HL-60 (cell line): ENCODE results near the gene INTS4.
"Not testable (repeated sequence)": the region's sequence is repeated elsewhere in the genome, so short reads cannot be mapped to it uniquely, and the experiment has no call there.

Experiments
- DNase-seq, 2 experiments: peaks; one replicate each; pipeline ENCODE4 v3.0.0-alpha.2; 2010 to 2020; ENCODE audit warnings: low read depth in 1 of 2, low spot score in 1 of 2
- H3K27ac ChIP-seq: fragments of 250-450 bp; sonication (Bioruptor Pico); replicated peaks from 2 replicates; pipeline ENCODE4 v1.5.1; 2020; ENCODE audit warnings: mild to moderate bottlenecking, moderate library complexity
- H3K27me3 ChIP-seq: fragments of 250-450 bp; sonication (Bioruptor Pico); 2 replicates; pipeline ENCODE4 v1.5.1; 2021; ENCODE audit warnings: mild to moderate bottlenecking, moderate library complexity; ENCODE audit not compliant: insufficient read depth, poor library complexity, severe bottlenecking
- H3K4me3 ChIP-seq: replicated peaks from 2 replicates; pipeline ENCODE4 v1.5.1; 2011; ENCODE audit warnings: mild to moderate bottlenecking, control low read depth, low read length; ENCODE audit not compliant: insufficient read depth
- GABPA ChIP-seq: IDR thresholded peaks from 2 replicates; pipeline ENCODE4 v1.6.1; 2012; ENCODE audit warnings: low read depth
- POLR2AphosphoS5 ChIP-seq: IDR thresholded peaks from 2 replicates; pipeline ENCODE4 v1.6.1; 2012; ENCODE audit warnings: low read depth
- SPI1 ChIP-seq: IDR thresholded peaks from 2 replicates; pipeline ENCODE4 v1.6.1; 2012; ENCODE audit warnings: low read depth, mild to moderate bottlenecking, borderline replicate concordance
- TF ChIP-seq, protein P1 (sequence below): IDR thresholded peaks from 2 replicates; pipeline ENCODE4 v1.6.1; 2012; ENCODE audit warnings: low read depth; ENCODE audit not compliant: insufficient replicate concordance
- TF ChIP-seq, protein P2 (sequence below): IDR thresholded peaks from one replicate; pipeline ENCODE4 v1.5.1; 2011; ENCODE audit warnings: low read length, control low read depth, inconsistent platforms; ENCODE audit not compliant: insufficient read depth

INTS4 gene

DNA sequence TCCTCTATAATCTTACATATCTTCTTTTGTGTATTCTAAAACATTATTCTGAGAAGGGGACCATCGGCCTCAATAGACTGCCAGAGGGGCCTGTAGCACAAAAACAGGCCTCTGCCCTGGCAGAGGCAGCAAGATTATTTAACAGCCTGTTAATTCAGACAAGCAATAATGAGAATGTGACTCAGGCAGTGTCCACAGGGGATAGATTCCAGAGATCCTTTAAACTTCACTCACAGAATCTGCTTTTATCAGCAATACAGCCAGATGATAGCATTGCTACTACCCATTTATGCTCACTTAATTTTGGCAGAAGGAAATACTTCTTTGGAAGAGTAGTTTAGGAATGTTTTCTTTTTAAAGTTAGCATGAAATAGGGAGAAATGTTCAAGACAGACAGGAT is 128.7 kb downstream of the INTS4 start:
- no peak for TF ChIP-seq GABPA
- no peak for DNase-seq
- H3K27ac ChIP-seq = no peak overlapping the region

DNA sequence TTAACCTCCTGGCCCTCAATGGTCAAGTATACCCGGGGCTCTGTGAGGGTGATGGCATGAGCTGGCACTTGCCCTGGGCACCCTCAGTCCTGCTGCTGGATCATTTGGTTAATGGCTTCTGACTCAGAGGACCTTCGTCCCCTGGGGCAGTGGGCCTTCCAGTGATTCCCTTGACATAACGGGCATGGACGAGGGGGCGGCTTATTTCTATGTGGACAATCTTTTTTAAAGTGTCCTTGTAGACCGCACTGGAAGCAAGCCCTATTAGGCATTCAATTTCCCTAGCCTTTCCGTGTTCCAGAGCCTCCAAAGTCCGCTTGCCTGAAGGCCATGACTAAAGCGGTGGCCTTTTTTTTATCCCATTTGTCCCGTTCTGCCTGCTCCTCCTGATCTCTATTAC is 133.0 kb downstream of the INTS4 start:
- H3K4me3 ChIP-seq, H3K27ac ChIP-seq, H3K27me3 ChIP-seq, DNase-seq: not testable (repeated sequence)

More for the DNA sequence above, 128.7 kb downstream of the INTS4 start:
- H3K27me3 ChIP-seq = no peaks in the 10 kb centered on the region
- no peak overlapping the region for H3K4me3 ChIP-seq

DNA sequence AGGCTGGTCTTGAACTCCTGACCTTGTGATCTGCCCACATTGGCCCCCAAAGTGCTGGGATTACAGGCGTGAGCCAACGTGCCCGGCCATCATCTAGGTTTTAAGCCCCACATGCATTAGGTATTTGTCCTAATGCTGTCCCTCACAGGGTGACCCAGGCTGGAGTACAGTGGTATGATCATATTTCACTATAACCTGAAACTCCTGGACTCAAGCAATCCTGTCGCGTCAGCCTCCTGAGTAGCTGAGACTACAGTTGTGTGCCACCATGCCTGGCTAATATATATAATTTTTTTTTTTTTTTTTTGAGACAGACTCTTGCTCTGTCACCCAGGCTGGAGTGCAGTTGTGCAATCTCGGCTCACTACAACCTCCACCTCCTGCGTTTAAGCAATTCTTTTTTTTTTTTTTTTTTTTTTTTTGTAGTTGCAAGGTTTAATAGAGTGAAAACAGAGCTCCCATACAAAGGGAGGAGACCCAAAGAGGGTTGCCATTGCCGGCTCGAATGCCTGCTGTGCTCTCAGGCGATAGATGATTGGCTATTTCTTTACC is 136.5 kb downstream of the INTS4 start:
- H3K4me3 ChIP-seq, H3K27me3 ChIP-seq, H3K27ac ChIP-seq: not testable (repeated sequence)
- peak in 1 of 2 experiments; percentile 24 for DNase-seq

DNA sequence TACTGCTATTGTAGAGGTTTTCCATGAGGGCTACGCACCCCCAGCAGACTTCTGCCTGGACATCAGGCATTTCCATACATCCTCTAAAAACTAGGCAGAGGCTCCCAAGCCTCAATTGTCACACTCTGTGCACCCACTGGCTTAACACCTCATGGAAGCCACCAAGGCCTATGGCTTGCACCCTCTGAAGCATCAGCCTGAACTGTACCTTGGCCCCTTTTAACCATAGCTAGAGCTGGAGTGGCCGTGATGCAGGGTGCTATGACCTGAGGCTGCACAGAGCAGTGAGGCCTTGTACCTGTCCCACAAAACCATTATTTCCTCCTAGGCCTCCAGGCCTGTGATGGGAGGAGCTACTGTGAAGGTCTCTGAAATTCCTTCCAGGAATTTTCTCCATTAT is 139.6 kb downstream of the INTS4 start:
- H3K27ac ChIP-seq = no peak overlapping the region
- no peak for DNase-seq
- no peak overlapping the region for H3K4me3 ChIP-seq
- no peaks in the 10 kb centered on the region for H3K27me3 ChIP-seq
- TF ChIP-seq GABPA (no peak), SPI1 (no peak), POLR2AphosphoS5 (no peak)
- TF ChIP-seq, protein P1, sequence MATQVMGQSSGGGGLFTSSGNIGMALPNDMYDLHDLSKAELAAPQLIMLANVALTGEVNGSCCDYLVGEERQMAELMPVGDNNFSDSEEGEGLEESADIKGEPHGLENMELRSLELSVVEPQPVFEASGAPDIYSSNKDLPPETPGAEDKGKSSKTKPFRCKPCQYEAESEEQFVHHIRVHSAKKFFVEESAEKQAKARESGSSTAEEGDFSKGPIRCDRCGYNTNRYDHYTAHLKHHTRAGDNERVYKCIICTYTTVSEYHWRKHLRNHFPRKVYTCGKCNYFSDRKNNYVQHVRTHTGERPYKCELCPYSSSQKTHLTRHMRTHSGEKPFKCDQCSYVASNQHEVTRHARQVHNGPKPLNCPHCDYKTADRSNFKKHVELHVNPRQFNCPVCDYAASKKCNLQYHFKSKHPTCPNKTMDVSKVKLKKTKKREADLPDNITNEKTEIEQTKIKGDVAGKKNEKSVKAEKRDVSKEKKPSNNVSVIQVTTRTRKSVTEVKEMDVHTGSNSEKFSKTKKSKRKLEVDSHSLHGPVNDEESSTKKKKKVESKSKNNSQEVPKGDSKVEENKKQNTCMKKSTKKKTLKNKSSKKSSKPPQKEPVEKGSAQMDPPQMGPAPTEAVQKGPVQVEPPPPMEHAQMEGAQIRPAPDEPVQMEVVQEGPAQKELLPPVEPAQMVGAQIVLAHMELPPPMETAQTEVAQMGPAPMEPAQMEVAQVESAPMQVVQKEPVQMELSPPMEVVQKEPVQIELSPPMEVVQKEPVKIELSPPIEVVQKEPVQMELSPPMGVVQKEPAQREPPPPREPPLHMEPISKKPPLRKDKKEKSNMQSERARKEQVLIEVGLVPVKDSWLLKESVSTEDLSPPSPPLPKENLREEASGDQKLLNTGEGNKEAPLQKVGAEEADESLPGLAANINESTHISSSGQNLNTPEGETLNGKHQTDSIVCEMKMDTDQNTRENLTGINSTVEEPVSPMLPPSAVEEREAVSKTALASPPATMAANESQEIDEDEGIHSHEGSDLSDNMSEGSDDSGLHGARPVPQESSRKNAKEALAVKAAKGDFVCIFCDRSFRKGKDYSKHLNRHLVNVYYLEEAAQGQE = no peak
- TF ChIP-seq, protein P2, sequence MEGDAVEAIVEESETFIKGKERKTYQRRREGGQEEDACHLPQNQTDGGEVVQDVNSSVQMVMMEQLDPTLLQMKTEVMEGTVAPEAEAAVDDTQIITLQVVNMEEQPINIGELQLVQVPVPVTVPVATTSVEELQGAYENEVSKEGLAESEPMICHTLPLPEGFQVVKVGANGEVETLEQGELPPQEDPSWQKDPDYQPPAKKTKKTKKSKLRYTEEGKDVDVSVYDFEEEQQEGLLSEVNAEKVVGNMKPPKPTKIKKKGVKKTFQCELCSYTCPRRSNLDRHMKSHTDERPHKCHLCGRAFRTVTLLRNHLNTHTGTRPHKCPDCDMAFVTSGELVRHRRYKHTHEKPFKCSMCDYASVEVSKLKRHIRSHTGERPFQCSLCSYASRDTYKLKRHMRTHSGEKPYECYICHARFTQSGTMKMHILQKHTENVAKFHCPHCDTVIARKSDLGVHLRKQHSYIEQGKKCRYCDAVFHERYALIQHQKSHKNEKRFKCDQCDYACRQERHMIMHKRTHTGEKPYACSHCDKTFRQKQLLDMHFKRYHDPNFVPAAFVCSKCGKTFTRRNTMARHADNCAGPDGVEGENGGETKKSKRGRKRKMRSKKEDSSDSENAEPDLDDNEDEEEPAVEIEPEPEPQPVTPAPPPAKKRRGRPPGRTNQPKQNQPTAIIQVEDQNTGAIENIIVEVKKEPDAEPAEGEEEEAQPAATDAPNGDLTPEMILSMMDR = no peak

DNA sequence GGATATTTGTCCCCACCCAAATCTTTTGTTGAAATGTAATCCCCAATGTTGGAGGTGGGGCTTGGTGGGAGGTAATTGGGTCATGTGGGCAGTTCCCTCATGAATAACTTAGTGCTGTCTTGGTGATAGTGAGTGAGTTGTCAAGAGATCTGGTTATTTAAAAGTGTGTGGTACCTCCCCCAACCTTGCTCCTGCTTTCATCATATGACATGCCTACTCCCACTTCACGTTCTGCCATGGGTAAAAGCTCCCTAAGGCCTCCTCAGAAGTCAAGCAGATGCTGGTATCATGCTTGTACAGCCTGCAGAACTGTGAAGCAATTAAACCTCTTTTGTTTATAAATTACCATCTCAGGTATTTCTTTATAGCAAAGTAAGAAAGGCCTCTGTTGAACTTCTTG is 143.0 kb downstream of the INTS4 start:
- Histone ChIP-seq H3K27me3 (no peaks in the 10 kb centered on the region), H3K4me3 (no peak overlapping the region), H3K27ac (no peak overlapping the region)
- TF ChIP-seq GABPA (no peak), POLR2AphosphoS5 (no peak)
- DNase-seq = no peak

DNA sequence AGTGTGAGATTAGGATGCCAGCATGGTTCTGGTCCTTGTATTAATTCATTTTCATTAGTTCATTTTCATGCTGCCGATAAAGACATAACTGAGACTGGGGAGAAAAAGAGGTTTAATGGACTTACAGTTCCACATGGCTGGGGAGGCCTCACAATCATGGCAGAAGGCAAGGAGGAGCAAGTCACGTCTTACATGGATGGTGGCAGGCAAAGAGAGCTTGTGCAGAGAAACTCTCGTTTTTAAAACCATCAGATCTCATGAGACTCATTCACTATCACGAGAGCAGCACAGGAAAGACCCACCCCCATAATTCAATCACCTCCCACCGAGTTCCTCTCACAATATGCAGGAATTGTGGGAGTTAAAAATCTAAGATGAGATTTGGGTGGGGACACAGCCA is 150.8 kb downstream of the INTS4 start:
- not testable (repeated sequence) for H3K27ac ChIP-seq, H3K4me3 ChIP-seq, H3K27me3 ChIP-seq, DNase-seq

DNA sequence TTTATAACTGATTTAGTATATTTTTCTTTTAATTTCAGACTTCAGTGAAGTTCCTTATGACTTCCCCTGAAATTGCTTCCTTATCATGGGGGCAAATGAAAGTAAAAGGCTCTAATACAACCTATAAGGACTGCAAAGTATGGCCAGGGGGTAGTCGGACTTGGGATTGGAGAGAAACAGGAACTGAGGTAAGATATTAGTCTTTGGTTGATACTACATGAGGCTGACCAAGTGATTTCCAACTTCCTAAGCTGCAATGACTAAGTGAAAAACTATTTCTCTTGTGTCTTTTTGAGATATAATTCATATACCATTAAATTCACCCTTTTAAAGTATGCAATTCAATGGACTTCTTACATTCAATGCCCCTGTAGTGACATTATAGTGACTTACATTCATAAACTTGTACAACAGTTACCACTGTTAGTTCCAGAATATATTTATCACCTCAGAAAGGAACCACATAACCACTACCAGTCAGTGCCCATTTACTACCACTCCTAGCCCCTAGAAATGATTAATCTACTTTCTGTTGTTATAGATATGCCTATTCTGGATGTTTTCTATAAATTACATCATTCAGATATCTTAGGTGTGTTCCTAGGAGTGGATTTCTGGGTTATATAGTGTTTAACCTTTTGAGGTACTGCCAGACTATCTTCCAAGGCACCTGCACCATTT is 151.9 kb downstream of the INTS4 start:
- peak in 1 of 2 experiments; percentile 15 for DNase-seq
- H3K27ac ChIP-seq = peak overlapping the region; percentile 3
- no peak overlapping the region for H3K4me3 ChIP-seq
- no peaks in the 10 kb centered on the region for H3K27me3 ChIP-seq
- no peak for TF ChIP-seq GABPA
- TF ChIP-seq POLR2AphosphoS5 = no peak
- TF ChIP-seq, protein P1 = no peak
- peak; percentile 80 for TF ChIP-seq SPI1
